Hepatic stellate cell (primary cell): Measurements from ENCODE around the gene SLIT1.

Experiments
- DNase-seq: peaks from one replicate; pipeline ENCODE4 v3.0.0; 2011; ENCODE audit warnings: low spot score

The SLIT1 gene

GRCh38 chr10:97200616-97201015, 14.9 kb upstream of the SLIT1 start:
- DNase-seq, result no peak

GRCh38 chr10:97199152-97199551, 13.4 kb upstream of the SLIT1 start:
- DNase-seq, result no peak

- DNase-seq, result no peak
These were observed 11.3 kb upstream of the SLIT1 start for GRCh38 chr10:97197030-97197500.

- peak; percentile 47 for DNase-seq
These were observed 10.7 kb upstream of the SLIT1 start for GRCh38 chr10:97196223-97197029.

- no peak for DNase-seq
These were observed 10.0 kb upstream of the SLIT1 start for GRCh38 chr10:97195706-97196222.

- DNase-seq, result no peak
These were observed 7.2 kb upstream of the SLIT1 start for GRCh38 chr10:97192952-97193435.

GRCh38 chr10:97190450-97190849, 4.7 kb upstream of the SLIT1 start:
- no peak for DNase-seq

- no peak for DNase-seq
These were observed 2.5 kb upstream of the SLIT1 start for GRCh38 chr10:97188261-97188711.

GRCh38 chr10:97186911-97187310, 1.2 kb upstream of the SLIT1 start:
- no peak for DNase-seq

- DNase-seq, result no peak
These were observed 811 bp downstream of the SLIT1 start for GRCh38 chr10:97184971-97185325.

- DNase-seq, result no peak
These were observed 2.4 kb downstream of the SLIT1 start for GRCh38 chr10:97183314-97183713.

GRCh38 chr10:97182288-97182990, 3.3 kb downstream of the SLIT1 start:
- no peak for DNase-seq

GRCh38 chr10:97180986-97181385, 4.8 kb downstream of the SLIT1 start:
- DNase-seq, result no peak

GRCh38 chr10:97180363-97180755, 5.4 kb downstream of the SLIT1 start:
- no peak for DNase-seq

GRCh38 chr10:97179731-97180362, 5.9 kb downstream of the SLIT1 start:
- no peak for DNase-seq

- no peak for DNase-seq
These were observed 6.4 kb downstream of the SLIT1 start for GRCh38 chr10:97179311-97179710.

GRCh38 chr10:97178074-97178473, 7.7 kb downstream of the SLIT1 start:
- no peak for DNase-seq

GRCh38 chr10:97176226-97176625, 9.5 kb downstream of the SLIT1 start:
- DNase-seq, result no peak

GRCh38 chr10:97175586-97175985, 10.2 kb downstream of the SLIT1 start:
- no peak for DNase-seq

GRCh38 chr10:97174941-97175340, 10.8 kb downstream of the SLIT1 start:
- no peak for DNase-seq

- DNase-seq, result no peak
These were observed 11.4 kb downstream of the SLIT1 start for GRCh38 chr10:97174276-97174775.

- no peak for DNase-seq
These were observed 12.7 kb downstream of the SLIT1 start for GRCh38 chr10:97173036-97173435.
